NCI-H226 (cell line): ENCODE data around the gene PBXIP1.
"Not testable (repeated sequence)": the region's sequence is repeated elsewhere in the genome, so short reads cannot be mapped to it uniquely, and the experiment has no call there.

Experiments
- DNase-seq: peaks from one replicate; pipeline ENCODE4 v3.0.0-alpha.2; 2015

PBXIP1 gene

DNA sequence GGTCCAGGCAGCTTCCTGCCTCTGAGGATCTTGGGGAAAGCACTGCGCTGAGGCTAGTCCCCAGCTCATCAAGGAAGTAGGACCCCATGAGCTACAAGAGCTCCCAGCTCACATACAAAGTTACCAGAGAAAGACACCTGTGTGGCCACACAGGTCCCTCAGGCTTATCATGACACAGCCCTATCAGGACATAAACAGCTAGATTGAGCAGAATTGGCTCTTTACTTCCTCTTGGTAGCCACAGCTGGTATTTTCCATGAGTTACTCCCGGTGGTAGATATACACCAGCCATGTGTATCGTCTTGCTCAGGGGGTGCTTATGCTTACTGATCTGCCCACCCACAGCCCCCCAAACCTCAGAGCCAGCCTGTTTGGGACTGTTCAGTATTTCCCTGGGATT is 38.7 kb upstream of the PBXIP1 start:
- DNase-seq = no peak

DNA sequence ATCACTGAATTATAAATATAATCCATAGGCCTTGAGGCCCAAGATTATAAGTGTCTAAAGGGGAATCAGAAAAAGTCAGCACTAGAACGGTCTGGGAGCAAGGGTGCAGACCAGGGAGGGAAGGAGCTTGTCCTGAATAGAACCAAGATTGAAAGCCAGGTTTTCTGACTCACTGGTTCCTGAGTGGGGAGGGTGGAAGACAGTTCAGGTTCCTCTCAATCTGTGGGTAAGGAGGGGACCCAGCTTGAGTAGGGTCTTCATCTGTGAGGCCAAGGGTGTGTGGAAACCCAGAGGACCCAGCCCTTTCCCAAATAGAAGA is 38.3 kb upstream of the PBXIP1 start:
- no peak for DNase-seq

GRCh38 chr1:154993572-154994268 is 37.8 kb upstream of the PBXIP1 start, which contains the start of gene LENEP:
Gene LENEP, plus strand, starts transcription at chr1:154993586. Its CDS starts 22 bp downstream, at chr1:154993608.
- no peak for DNase-seq

- peak; percentile 54 for DNase-seq
Measured at GRCh38 chr1:154992721-154993571, 37.0 kb upstream of the PBXIP1 start.

DNA sequence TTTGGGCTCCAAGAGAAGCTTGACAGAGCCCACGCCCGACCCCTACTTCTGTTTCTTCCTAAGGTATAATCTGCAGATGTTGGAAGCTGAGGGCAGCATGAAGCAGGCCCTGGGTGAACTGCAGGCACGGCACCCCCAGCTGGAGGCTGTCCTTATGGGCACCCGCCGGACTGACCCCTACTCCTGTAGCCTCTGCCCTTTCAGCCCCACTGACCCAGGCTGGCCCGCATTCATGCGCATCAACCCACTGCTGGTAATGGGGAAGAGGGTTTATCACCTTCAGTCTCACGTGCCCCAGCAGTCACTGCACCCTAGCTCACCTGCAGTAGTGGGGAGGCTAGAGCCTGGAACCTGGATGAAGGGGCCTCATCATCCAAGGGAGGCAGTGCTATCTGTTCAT is 34.4 kb upstream of the PBXIP1 start:
- DNase-seq = no peak

DNA sequence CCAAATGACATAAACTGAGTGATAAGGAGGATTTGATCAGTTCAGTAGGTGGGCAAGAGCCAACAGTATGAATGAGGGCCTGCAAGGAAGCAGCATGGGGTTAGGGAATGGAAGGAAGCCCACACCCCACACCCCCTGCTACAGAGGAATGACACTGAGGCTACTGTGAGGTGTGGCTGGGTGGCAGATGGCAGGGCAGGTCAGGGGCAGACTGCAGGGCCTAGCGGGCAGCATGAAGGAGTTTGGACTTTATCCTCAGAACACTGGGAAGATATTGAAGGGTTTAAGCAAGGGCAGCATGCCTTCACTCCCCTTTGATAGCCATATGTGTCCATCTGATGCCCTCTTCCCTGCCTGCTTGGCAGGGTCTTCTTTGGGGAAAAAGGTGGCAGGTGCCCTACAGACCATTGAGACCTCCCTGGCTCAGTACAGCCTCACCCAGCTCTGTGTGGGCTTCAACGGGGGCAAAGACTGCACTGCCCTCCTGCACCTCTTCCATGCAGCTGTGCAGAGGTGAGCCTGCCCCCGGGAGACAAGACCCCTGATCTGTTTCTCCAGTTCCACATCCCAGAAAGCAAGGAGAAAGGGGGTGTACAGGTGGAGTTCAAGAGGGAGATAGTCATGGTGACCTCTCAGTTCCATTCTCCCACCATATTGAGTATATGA is 33.4 kb upstream of the PBXIP1 start:
- DNase-seq = no peak

GRCh38 chr1:154988058-154988954 is 32.4 kb upstream of the PBXIP1 start:
- no peak for DNase-seq

DNA sequence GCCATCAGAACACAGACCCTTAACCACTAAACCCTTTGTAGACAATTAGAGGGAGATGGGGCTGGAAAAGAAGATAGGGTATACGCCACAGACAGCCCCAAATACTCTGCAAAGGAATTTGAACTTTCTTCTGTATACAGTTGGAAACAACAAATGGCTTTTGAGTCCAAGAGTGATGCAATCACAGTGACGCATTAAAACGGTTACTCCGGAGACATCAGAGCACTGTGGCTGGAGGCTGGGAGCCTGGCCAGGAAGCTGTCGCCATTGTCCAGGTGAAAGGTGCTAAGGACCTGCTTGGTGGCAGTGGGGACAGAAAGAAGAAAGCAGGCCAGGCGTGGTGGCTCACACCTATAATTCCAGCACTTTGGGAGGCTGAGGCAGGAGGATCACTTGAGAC is 31.4 kb upstream of the PBXIP1 start:
- no peak for DNase-seq

DNA sequence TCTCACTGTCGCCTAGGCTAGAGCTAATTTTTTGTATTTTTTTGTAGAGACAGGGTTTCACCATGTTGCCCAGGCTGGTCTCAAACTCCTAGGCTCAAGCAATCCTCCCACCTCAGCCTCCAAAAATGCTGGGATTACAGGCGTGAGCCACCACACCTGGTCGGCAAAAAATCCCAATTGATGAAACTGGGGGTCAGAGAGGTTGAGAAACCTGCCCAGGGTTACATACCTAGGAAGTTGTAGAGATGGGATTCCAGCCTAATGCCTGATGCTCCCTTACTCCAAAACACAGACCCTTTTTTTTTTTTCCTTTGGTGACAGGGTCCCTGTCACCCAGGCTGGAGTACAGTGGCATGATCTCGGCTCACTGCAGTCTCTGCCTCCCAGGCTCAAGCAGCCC is 30.8 kb upstream of the PBXIP1 start:
- DNase-seq = not testable (repeated sequence)

- no peak for DNase-seq
Measured at GRCh38 chr1:154983776-154984466, 28.0 kb upstream of the PBXIP1 start.

DNA sequence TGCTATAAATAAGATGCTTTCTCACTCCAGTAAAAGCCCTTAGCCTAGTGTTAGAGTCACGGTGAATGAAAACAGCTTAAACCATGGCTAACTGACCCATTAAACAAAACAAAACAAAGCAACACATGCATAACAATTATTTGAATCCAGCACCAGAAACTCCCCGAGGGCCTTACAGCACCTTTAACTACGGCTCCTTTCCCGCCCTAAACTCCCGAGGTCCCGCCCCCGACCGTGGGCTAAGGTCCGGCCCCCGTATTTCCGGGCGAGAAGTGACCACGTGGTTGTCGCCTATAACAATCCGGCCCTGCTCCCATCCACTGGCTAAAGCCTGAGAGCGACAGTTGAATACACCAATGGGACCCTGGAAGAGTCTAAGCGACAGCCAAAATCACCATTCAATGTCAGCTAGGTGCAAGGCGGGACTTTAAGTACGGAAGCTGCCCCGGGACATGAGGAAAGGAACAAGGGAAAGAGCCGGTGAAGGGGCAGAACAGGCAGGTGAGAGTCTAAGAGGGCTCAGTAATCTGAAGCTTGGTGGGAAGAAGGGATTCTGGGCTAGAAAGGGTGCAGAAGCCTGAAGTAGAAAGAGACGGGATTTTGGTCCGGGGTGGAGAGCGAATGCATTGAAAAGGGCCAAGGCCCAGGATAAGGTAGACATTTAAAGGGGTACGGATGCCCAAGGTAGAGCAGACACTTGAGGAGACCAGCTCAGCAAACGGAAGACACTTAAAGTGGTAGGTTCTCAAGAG is 27.2 kb upstream of the PBXIP1 start, which contains the start of gene FLAD1:
FLAD1 (plus strand) TSS at position 448 of the 752 bp plus-strand sequence. CDS start 351 bp downstream, outside the sequence.
- peak; percentile 99 for DNase-seq

- DNase-seq = no peak
Measured at GRCh38 chr1:154982341-154982740, 26.4 kb upstream of the PBXIP1 start.

GRCh38 chr1:154978360-154978759 is 22.5 kb upstream of the PBXIP1 start:
- DNase-seq = no peak

DNA sequence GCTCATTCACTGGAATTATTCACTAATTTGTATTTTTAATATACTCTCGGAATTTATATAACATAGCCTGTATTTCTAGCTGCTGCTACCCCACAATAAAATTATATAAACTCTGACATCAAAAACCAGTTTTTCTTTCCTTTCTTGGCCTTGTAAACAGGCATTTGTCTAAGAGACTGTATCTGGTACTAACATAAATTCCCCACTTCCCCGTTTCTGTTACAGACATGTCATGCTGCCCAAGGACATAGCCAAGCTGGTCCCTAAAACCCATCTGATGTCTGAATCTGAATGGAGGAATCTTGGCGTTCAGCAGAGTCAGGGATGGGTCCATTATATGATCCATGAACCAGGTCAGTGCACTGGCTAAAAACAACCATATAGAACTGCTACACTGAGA is 21.9 kb upstream of the PBXIP1 start:
- DNase-seq = not testable (repeated sequence)

DNA sequence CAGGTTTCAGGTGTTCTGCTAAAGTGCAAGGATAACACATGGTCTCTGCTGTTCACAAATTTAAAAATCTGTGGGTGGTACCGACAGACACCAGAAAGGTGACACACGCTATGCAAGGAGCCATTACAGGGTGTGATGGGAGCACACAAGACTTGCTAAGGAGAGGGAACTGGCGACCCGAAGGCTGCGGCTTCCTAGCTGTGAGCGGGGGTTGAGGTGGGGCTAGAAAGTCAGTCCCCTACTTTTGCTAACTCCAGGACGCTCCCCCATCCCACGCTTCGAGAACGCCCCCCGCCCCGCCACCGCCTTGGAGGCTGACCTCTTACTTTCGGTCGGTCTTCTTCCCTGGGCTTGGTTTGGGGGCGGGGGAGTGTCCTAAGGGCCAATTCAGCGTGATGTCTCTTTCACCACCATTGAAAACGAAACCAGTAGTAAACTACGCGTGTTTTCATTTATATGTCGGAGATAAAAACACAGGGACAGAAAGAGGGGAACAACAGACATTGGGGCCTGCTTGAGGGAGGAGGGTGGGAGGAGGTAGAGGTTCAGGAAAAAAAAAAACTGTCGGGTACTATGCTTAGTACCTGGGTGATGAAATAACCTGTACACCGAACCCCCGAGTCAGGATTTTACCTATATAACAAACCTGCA is 19.6 kb upstream of the PBXIP1 start:
- DNase-seq = peak; percentile 51

DNA sequence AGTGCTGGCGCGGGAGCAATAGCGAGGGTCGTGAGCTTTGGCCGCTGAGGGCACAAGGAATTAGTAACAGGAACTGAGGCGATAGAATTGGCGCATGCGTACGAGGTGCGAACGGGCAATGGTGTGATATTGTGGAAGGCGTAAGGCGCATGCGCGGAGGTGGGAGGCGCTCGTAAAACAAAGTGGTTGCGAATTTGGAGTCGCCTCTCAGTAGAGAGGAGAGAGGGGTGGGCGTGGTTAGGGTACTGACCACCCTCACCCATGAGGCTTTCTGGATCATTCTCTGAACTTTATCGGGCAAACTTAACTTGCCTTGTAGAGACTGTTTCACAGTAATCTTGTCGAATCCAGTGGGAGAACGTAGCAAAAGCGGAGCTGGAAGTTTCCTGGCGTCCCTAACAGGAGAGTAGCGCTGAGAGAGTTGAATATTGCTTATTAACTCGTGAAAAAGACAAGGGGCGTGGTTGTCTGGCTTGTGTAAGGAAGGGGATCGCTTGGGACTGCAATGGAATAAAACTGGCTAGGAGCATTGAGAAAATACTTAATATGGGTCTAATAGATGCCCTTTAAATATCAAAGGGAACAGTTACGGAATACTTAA is 19.0 kb upstream of the PBXIP1 start:
- peak; percentile 90 for DNase-seq

- DNase-seq = peak; percentile 100
Measured at GRCh38 chr1:154974102-154974807, 18.4 kb upstream of the PBXIP1 start, which contains the start of gene CKS1B. Gene CKS1B, plus strand, starts transcription at chr1:154974681. Its CDS starts 65 bp downstream, at chr1:154974746.

GRCh38 chr1:154973344-154974101 is 17.6 kb upstream of the PBXIP1 start:
- DNase-seq = peak; percentile 97
